ENCODE measurements around the gene SPECC1. TPM values are rescaled to one million over a fixed set of nuclear protein-coding genes. Genes with fewer than 3 reads are reported as not detected.
"Not testable (repeated sequence)": the region's sequence is repeated elsewhere in the genome, so short reads cannot be mapped to it uniquely, and the experiment has no call there.

SPECC1 gene
- polyA plus RNA-seq, 1 experiment, result 56.4 TPM

DNA sequence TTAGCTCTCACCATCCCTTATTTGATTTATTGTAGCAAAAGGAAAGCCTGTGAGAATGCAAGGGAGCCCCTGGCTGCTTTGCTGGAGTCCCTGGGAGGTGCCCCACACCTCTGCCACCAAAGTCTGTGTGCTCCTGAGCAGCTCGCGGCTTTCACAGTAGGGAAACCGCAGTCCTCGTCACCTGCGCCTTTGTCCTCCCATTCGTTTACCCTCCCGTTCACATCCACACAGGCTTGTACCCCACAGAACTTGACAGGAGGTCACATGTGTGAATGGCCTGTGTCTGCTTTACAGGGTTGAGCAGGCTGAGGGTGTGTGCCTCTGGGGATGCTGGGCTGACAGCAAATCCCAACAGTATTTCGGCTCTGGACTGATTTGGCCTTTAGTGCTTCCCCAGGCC lies 305.7 kb downstream of the SPECC1 start:
- DNase-seq (ENCODE audit: low read depth, low spot score), result no peak
- Histone ChIP-seq H3K27me3 (ENCODE audit: control insufficient read depth, insufficient read depth, low read length) (no peaks in the 10 kb centered on the region), H3K4me3 (ENCODE audit: low read depth, low read length) (no peak overlapping the region), H3K27ac (ENCODE audit: low read depth, low read length) (no peak overlapping the region), H3K9me3 (ENCODE audit: control insufficient read depth, insufficient read depth, low read length) (no peaks in the 10 kb centered on the region)
- TF ChIP-seq CTCF (IDR thresholded peaks at IDR 0.05; ENCODE audit: low read depth, low read length), result no peak
- CTCF ChIA-PET, result interaction anchor here (1.4 to 1.6 kb wide), 3 partner anchors 88 to 198 kb away, joined by 3 to 4 read pairs (median 3); no protein-coding TSS in a partner anchor
- POLR2A ChIA-PET, result no interaction called here

DNA sequence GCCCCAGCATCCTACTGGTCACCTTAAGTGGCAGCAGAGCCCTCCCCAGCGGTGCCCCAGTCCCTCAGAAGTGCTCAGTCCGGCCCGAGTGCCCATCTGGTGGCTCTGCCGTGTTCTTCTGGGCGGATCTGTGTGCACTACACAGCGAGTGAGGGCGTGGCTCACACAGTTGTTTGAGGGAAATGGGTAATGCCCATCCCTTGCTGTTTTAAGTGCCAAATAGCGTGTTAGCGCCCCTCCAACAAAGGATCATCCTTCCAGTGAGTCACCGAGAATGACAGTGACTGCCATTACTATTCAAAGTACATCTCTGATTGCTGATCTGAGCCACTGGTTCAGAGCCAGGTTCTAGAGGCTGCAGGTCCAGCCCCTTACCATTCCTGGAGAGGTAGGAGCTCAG lies 306.2 kb downstream of the SPECC1 start:
- DNase-seq (ENCODE audit: low read depth, low spot score), result no peak
- H3K27ac ChIP-seq (ENCODE audit: low read depth, low read length), result no peak overlapping the region
- H3K9me3 ChIP-seq (ENCODE audit: control insufficient read depth, insufficient read depth, low read length), result no peaks in the 10 kb centered on the region
- ChIA-PET POLR2A (no interaction called here), CTCF (interaction anchor here (1.4 to 1.6 kb wide), 4 partner anchors 89 to 198 kb away, joined by 3 to 6 read pairs (median 4); no protein-coding TSS in a partner anchor)
- TF ChIP-seq CTCF (IDR thresholded peaks at IDR 0.05; ENCODE audit: low read depth, low read length), result no peak
- H3K27me3 ChIP-seq (ENCODE audit: control insufficient read depth, insufficient read depth, low read length), result no peaks in the 10 kb centered on the region
- H3K4me3 ChIP-seq (ENCODE audit: low read depth, low read length), result no peak overlapping the region

- no peaks in the 10 kb centered on the region; the same call in 1 of the 2 replicates for H3K9me3 ChIP-seq (ENCODE audit: control insufficient read depth, insufficient read depth, low read length)
- ChIA-PET CTCF (interaction anchor here (1.4 to 1.6 kb wide), 3 partner anchors 194 to 199 kb away, joined by 3 to 6 read pairs (median 4); no protein-coding TSS in a partner anchor), POLR2A (no interaction called here)
- H3K4me3 ChIP-seq (ENCODE audit: low read depth, low read length), result no peak overlapping the region
- DNase-seq (ENCODE audit: low read depth, low spot score), result no peak
- no peak for TF ChIP-seq CTCF (IDR thresholded peaks at IDR 0.05; ENCODE audit: low read depth, low read length)
- no peaks in the 10 kb centered on the region for H3K27me3 ChIP-seq (ENCODE audit: control insufficient read depth, insufficient read depth, low read length)
- no peak overlapping the region for H3K27ac ChIP-seq (ENCODE audit: low read depth, low read length)
Observed at GRCh38 chr17:20315821-20316220, 306.7 kb downstream of the SPECC1 start.

- CTCF ChIA-PET, result interaction anchor here (0.7 to 2.1 kb wide), 12 partner anchors 9 to 200 kb away, joined by 3 to 13 read pairs (median 3); no protein-coding TSS in a partner anchor
- TF ChIP-seq CTCF (IDR thresholded peaks at IDR 0.05; ENCODE audit: low read depth, low read length), result peak; percentile 72
- DNase-seq (ENCODE audit: low read depth, low spot score); H3K27ac ChIP-seq (ENCODE audit: low read depth, low read length); H3K9me3 ChIP-seq (ENCODE audit: control insufficient read depth, insufficient read depth, low read length); H3K27me3 ChIP-seq (ENCODE audit: control insufficient read depth, insufficient read depth, low read length); POLR2A ChIA-PET: not testable (repeated sequence)
- H3K4me3 ChIP-seq (ENCODE audit: low read depth, low read length), result peak overlapping the region; percentile 29; the same call in 1 of the 2 replicates
Observed at GRCh38 chr17:20320535-20321229, 311.5 kb downstream of the SPECC1 start.

- DNase-seq (ENCODE audit: low read depth, low spot score); H3K9me3 ChIP-seq (ENCODE audit: control insufficient read depth, insufficient read depth, low read length); H3K4me3 ChIP-seq (ENCODE audit: low read depth, low read length); H3K27ac ChIP-seq (ENCODE audit: low read depth, low read length); POLR2A ChIA-PET; H3K27me3 ChIP-seq (ENCODE audit: control insufficient read depth, insufficient read depth, low read length): not testable (repeated sequence)
- CTCF ChIA-PET, result interaction anchor here (0.6 to 2.1 kb wide), 13 partner anchors 10 to 332 kb away, joined by 3 to 13 read pairs (median 3); no protein-coding TSS in a partner anchor
Observed at GRCh38 chr17:20321357-20321756, 312.2 kb downstream of the SPECC1 start.

- H3K27ac ChIP-seq (ENCODE audit: low read depth, low read length); H3K4me3 ChIP-seq (ENCODE audit: low read depth, low read length); DNase-seq (ENCODE audit: low read depth, low spot score); H3K27me3 ChIP-seq (ENCODE audit: control insufficient read depth, insufficient read depth, low read length); CTCF ChIA-PET; H3K9me3 ChIP-seq (ENCODE audit: control insufficient read depth, insufficient read depth, low read length); POLR2A ChIA-PET: not testable (repeated sequence)
Observed at GRCh38 chr17:20327739-20328138, 318.6 kb downstream of the SPECC1 start.

GRCh38 chr17:20351405-20351804 lies 342.2 kb downstream of the SPECC1 start:
- H3K27ac ChIP-seq (ENCODE audit: low read depth, low read length); H3K9me3 ChIP-seq (ENCODE audit: control insufficient read depth, insufficient read depth, low read length); POLR2A ChIA-PET; H3K27me3 ChIP-seq (ENCODE audit: control insufficient read depth, insufficient read depth, low read length); CTCF ChIA-PET; DNase-seq (ENCODE audit: low read depth, low spot score); H3K4me3 ChIP-seq (ENCODE audit: low read depth, low read length): not testable (repeated sequence)

DNA sequence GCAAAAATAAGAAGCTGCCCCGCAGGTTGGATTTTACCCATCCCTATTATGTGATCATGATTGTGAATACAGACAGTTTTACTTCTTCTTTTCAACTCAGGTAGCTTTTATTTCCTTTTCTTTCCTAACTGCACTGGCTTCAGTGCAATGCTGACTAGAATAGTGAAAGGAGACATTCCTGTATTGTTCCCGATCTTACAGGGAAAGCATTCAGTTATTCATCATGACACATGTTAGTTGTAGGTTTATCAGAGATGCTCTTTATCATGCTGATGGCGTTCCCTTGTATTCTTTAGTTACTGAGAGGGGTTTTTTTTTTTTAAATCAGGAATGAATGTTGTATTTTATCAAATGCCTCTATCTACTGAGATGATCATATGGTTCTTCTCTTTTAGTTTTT lies 343.4 kb downstream of the SPECC1 start:
- CTCF ChIA-PET; H3K27ac ChIP-seq (ENCODE audit: low read depth, low read length); POLR2A ChIA-PET; H3K9me3 ChIP-seq (ENCODE audit: control insufficient read depth, insufficient read depth, low read length); H3K27me3 ChIP-seq (ENCODE audit: control insufficient read depth, insufficient read depth, low read length); H3K4me3 ChIP-seq (ENCODE audit: low read depth, low read length); DNase-seq (ENCODE audit: low read depth, low spot score): not testable (repeated sequence)

All from AG04450 (cell line).